ENCODE results near the gene SRSF12. TPM values are rescaled to one million over a fixed set of nuclear protein-coding genes. Genes with fewer than 3 reads are reported as not detected.

SRSF12 gene
- total RNA-seq, 1 donor from 2014 or later = 0.07 TPM

DNA sequence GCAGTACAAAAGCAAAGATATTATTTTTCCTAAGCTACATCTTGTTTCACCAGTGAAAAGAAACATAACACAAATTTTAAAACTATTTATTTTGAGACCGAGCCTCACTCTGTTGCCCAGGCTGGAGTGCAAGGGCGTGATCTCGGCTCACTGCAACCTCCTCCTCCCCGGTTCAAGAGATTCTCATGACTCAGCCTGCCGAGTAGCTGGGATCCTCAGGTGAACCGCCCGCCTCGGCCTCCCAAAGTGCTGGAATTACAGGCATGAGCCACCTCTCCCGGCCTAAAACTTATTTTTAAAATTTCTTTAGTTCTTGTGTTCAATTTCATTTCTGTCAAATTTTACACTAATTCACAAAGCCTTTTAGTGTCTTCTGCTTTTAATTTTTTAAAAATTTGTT lies 5.9 kb downstream of the SRSF12 start:
- no peak for DNase-seq (ENCODE audit: low spot score)
- Mint-ChIP-seq H3K9me3 (no peaks in the 10 kb centered on the region), H3K27me3 (ENCODE audit: low read depth) (peaks cover 23% of the 10 kb centered on the region), H3K4me1 (ENCODE audit: low read depth) (peaks cover 2% of the 10 kb centered on the region), H3K4me3 (ENCODE audit: low read depth) (no peak overlapping the region), H3K36me3 (ENCODE audit: low read depth) (no peaks in the 10 kb centered on the region), H3K27ac (no peak overlapping the region)
- intact Hi-C loops (cut with micrococcal nuclease) = no loop called here

DNA sequence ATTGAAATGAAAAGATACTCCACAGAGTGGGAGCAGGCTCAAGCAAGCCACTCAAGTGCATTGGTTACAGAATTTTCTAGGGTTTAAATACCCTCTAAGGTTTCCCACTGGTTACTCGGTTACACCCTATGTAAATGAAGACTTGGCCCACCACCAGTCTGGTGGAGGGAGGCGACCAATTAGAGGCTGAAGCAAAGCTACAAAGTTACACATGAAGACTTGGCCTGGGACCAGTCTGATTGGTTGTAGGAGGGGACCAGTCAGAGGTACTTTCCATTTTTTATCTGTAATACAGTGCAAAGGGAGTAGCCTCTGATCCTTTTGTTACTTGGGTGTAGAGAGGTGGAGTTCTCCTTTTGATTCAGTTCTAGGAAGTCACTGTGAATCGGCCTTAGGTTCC lies 7.6 kb downstream of the SRSF12 start:
- no peaks in the 10 kb centered on the region for H3K4me1 Mint-ChIP-seq (ENCODE audit: low read depth)
- no peak for DNase-seq (ENCODE audit: low spot score)
- H3K4me3 Mint-ChIP-seq (ENCODE audit: low read depth) = no peak overlapping the region
- H3K36me3 Mint-ChIP-seq (ENCODE audit: low read depth) = no peaks in the 10 kb centered on the region
- H3K9me3 Mint-ChIP-seq = no peaks in the 10 kb centered on the region
- H3K27ac Mint-ChIP-seq = no peak overlapping the region
- peaks cover 13% of the 10 kb centered on the region for H3K27me3 Mint-ChIP-seq (ENCODE audit: low read depth)
- intact Hi-C loops (cut with micrococcal nuclease) = no loop called here

DNA sequence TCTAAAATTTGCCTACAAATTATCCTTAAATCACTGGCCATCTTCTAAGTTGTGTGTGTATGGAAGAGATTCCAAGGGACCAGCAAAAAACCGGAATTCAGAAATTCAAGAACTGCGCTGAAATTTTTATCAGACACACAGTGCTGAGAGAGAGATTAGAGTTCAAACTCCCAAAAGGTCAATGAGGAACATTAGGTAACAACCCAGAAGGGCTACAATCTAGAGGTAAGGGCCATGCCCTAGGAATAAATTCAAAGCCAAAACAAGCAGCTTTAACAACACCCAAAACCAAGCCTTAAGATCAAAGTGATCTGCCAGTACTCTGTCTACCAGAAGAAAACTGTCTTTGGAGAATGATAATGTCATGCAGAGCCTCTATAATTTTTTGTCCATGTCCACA lies 17.8 kb downstream of the SRSF12 start:
- Mint-ChIP-seq H3K36me3 (ENCODE audit: low read depth) (no peaks in the 10 kb centered on the region), H3K27me3 (ENCODE audit: low read depth) (no peaks in the 10 kb centered on the region), H3K4me1 (ENCODE audit: low read depth) (peaks cover 7% of the 10 kb centered on the region), H3K9me3 (no peaks in the 10 kb centered on the region), H3K4me3 (ENCODE audit: low read depth) (no peak overlapping the region), H3K27ac (no peak overlapping the region)
- intact Hi-C loops (cut with micrococcal nuclease) = no loop called here
- no peak for DNase-seq (ENCODE audit: low spot score)

- Mint-ChIP-seq H3K4me1 (ENCODE audit: low read depth) (peaks cover 7% of the 10 kb centered on the region), H3K4me3 (ENCODE audit: low read depth) (no peak overlapping the region), H3K9me3 (no peaks in the 10 kb centered on the region), H3K27me3 (ENCODE audit: low read depth) (no peaks in the 10 kb centered on the region), H3K36me3 (ENCODE audit: low read depth) (no peaks in the 10 kb centered on the region), H3K27ac (no peak overlapping the region)
- no peak for DNase-seq (ENCODE audit: low spot score)
- intact Hi-C loops (cut with micrococcal nuclease) = loop anchor here (1.0 kb wide), 1 partner anchor 16 kb away; no protein-coding TSS in a partner anchor
Observed at GRCh38 chr6:89098461-89098860, 19.4 kb downstream of the SRSF12 start.

- peaks cover 38% of the 10 kb centered on the region for H3K36me3 Mint-ChIP-seq (ENCODE audit: low read depth)
- intact Hi-C loops (cut with micrococcal nuclease) = no loop called here
Observed at GRCh38 chr6:89087881-89088280, 30.0 kb downstream of the SRSF12 start.

DNA sequence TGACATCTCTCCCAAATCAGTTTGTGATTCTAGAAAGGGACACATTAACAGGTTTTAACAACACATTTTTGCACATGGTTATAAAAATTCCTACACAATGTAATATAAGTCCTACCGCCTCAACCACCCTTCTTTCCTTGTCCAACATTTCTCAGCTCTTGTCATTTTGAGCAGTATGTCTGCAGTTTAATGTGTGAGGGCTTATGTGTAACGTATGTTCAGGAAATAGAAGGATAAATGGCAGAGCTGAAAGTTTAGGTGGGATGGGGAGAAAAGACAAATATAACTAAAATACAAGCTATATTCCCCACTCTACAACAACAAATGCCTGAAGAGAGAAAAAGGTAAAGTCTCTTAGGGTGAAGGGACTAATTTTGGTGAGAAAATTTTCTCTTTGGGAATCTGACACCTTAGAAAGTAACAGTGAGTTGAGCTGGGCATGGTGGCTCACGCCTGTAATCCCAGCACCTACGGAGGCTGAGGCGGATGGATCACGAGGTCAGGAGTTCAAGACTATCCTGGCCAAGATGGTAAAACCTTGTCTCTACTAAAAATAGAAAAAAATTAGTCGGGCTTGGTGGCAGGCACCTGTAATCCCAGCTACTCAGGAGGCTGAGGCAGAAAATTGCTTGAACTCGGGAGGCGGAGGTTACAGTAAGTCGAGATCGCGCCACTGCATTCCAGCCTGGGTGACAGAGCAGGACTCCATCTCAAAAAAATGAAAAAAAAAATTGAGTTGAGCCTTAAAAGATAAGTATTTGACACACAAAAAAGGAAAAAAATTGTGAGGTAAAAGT lies 32.3 kb downstream of the SRSF12 start:
- Mint-ChIP-seq H3K27ac (no peak overlapping the region), H3K36me3 (ENCODE audit: low read depth) (peaks cover 50% of the 10 kb centered on the region), H3K4me1 (ENCODE audit: low read depth) (peaks cover 20% of the 10 kb centered on the region), H3K4me3 (ENCODE audit: low read depth) (no peak overlapping the region), H3K27me3 (ENCODE audit: low read depth) (no peaks in the 10 kb centered on the region), H3K9me3 (no peaks in the 10 kb centered on the region)
- no peak for DNase-seq (ENCODE audit: low spot score)
- intact Hi-C loops (cut with micrococcal nuclease) = no loop called here

More at GRCh38 chr6:89087881-89088280, 30.0 kb downstream of the SRSF12 start:
- Mint-ChIP-seq H3K9me3 (no peaks in the 10 kb centered on the region), H3K4me1 (ENCODE audit: low read depth) (peaks cover 18% of the 10 kb centered on the region), H3K27me3 (ENCODE audit: low read depth) (no peaks in the 10 kb centered on the region), H3K27ac (no peak overlapping the region), H3K4me3 (ENCODE audit: low read depth) (no peak overlapping the region)
- no peak for DNase-seq (ENCODE audit: low spot score)

GRCh38 chr6:89084954-89085353 lies 32.9 kb downstream of the SRSF12 start:
- H3K27me3 Mint-ChIP-seq (ENCODE audit: low read depth) = no peaks in the 10 kb centered on the region
- H3K9me3 Mint-ChIP-seq = no peaks in the 10 kb centered on the region
- peak overlapping the region; percentile 4 for H3K4me3 Mint-ChIP-seq (ENCODE audit: low read depth)
- intact Hi-C loops (cut with micrococcal nuclease) = loop anchor here (5.0 kb wide), 2 partner anchors 103 to 1502 kb away; partner anchors contain the start of gene MAP3K7
- no peak for DNase-seq (ENCODE audit: low spot score)
- H3K27ac Mint-ChIP-seq = no peak overlapping the region
- peaks cover 50% of the 10 kb centered on the region for H3K36me3 Mint-ChIP-seq (ENCODE audit: low read depth)
- peaks cover 20% of the 10 kb centered on the region for H3K4me1 Mint-ChIP-seq (ENCODE audit: low read depth)

DNA sequence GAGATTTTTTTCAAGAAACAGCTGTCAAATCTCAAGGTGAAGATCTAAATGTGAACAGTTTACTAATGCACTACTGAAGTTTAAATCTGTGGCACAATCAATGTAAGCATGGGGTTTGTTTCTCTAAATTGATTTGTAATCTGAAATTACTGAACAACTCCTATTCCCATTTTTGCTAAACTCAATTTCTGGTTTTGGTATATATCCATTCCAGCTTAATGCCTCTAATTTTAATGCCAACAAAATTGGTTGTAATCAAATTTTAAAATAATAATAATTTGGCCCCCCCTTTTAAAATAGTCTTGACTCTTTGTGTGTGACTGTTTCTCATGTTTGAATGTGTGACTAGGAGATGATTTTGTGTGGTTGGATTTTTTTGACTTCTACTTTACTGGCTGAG lies 33.3 kb downstream of the SRSF12 start:
- Mint-ChIP-seq H3K27me3 (ENCODE audit: low read depth) (no peaks in the 10 kb centered on the region), H3K27ac (no peak overlapping the region), H3K4me3 (ENCODE audit: low read depth) (peak overlapping the region; percentile 4), H3K9me3 (no peaks in the 10 kb centered on the region), H3K4me1 (ENCODE audit: low read depth) (peaks cover 20% of the 10 kb centered on the region), H3K36me3 (ENCODE audit: low read depth) (peaks cover 50% of the 10 kb centered on the region)
- no peak for DNase-seq (ENCODE audit: low spot score)
- intact Hi-C loops (cut with micrococcal nuclease) = loop anchor here (5.0 kb wide), 2 partner anchors 102 to 1503 kb away; partner anchors contain the start of gene MAP3K7

DNA sequence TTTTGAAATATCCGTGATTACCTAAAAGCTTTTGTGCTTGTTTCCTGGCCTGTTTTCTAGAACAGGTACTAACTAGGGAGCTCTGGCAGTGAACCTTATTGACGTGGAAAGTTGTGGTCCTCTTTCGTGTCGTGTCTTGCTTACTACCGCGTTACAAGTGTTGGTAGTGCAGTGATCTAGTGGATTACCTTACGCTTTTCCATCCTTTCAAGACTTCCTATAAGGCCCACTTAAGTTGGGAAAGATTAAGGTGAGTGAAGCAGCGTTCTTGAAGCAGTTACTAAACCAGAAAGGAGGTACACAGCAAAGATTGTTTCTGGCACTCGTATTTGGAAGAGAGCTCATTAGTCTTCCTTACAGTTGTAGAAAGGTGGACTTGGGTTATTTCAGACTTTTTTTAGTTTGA lies 35.4 kb downstream of the SRSF12 start:
- no peaks in the 10 kb centered on the region for H3K27me3 Mint-ChIP-seq (ENCODE audit: low read depth)
- DNase-seq (ENCODE audit: low spot score) = no peak
- H3K4me3 Mint-ChIP-seq (ENCODE audit: low read depth) = peak overlapping the region; percentile 92
- peaks cover 22% of the 10 kb centered on the region for H3K4me1 Mint-ChIP-seq (ENCODE audit: low read depth)
- intact Hi-C loops (cut with micrococcal nuclease) = loop anchor here (1.0 to 5.0 kb wide), 3 partner anchors 16 to 1505 kb away; partner anchors contain the start of gene MAP3K7
- H3K36me3 Mint-ChIP-seq (ENCODE audit: low read depth) = peaks cover 47% of the 10 kb centered on the region
- H3K9me3 Mint-ChIP-seq = no peaks in the 10 kb centered on the region
- H3K27ac Mint-ChIP-seq = peak overlapping the region; percentile 92

DNA sequence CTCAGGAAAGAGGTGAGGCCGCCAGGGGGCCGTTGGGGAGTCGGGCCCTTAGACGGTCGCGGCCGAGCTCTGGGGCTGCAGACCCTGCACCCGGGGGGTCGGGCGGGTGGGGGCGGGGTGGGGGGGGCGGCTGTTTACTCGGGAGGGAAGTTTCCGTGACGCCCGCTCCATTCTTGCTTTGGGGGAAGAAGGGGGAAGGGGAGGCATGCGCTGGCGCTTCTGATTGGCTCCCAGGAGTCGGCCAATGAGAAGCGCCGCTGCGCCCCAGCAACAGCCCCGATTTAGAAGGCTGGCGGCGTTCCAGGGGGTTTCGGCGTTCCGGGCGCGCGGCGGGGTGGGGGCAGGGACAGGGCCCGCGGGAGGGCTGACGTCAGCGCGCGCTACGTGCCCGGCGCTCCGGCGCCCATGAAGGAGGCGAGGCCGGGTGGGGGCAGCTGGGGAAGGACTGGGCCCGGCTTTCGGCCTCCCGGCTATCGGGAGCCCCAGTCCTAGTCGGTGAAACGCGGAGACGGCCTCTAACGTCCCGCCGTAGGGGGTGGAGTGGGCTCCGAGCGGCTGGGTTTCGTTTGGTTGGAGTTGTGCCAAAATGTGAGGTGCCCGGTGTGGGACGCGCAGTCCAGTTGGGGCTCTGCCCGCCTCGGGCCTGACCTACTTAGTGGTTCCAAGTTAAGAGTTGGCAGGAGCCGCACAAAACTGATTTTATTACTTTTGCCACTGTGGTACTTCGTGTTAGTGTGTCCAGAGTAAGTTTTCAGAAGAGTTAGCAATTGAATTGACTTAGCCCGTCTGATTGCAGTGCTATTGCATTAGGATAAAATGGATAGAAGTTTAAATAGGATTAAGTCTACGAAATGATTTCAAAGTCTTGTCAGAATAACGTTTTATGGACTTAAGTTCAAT lies 36.2 kb downstream of the SRSF12 start:
- Mint-ChIP-seq H3K9me3 (no peaks in the 10 kb centered on the region), H3K27me3 (ENCODE audit: low read depth) (no peaks in the 10 kb centered on the region), H3K27ac (peak overlapping the region; percentile 92), H3K4me1 (ENCODE audit: low read depth) (peaks cover 24% of the 10 kb centered on the region), H3K36me3 (ENCODE audit: low read depth) (peaks cover 44% of the 10 kb centered on the region), H3K4me3 (ENCODE audit: low read depth) (peak overlapping the region; percentile 92)
- intact Hi-C loops (cut with micrococcal nuclease) = loop anchor here (1.0 to 5.0 kb wide), 4 partner anchors 17 to 1927 kb away; partner anchors contain the start of genes MAP3K7 and ZNF292
- DNase-seq (ENCODE audit: low spot score) = peak; percentile 94

GRCh38 chr6:89081129-89081422 lies 36.8 kb downstream of the SRSF12 start:
- H3K27ac Mint-ChIP-seq = peak overlapping the region; percentile 95
- peaks cover 40% of the 10 kb centered on the region for H3K36me3 Mint-ChIP-seq (ENCODE audit: low read depth)
- H3K4me3 Mint-ChIP-seq (ENCODE audit: low read depth) = peak overlapping the region; percentile 89
- intact Hi-C loops (cut with micrococcal nuclease) = loop anchor here (2.0 to 5.0 kb wide), 3 partner anchors 99 to 1926 kb away; partner anchors contain the start of genes MAP3K7 and ZNF292
- H3K9me3 Mint-ChIP-seq = no peaks in the 10 kb centered on the region
- DNase-seq (ENCODE audit: low spot score) = no peak
- no peaks in the 10 kb centered on the region for H3K27me3 Mint-ChIP-seq (ENCODE audit: low read depth)
- peaks cover 24% of the 10 kb centered on the region for H3K4me1 Mint-ChIP-seq (ENCODE audit: low read depth)

DNA sequence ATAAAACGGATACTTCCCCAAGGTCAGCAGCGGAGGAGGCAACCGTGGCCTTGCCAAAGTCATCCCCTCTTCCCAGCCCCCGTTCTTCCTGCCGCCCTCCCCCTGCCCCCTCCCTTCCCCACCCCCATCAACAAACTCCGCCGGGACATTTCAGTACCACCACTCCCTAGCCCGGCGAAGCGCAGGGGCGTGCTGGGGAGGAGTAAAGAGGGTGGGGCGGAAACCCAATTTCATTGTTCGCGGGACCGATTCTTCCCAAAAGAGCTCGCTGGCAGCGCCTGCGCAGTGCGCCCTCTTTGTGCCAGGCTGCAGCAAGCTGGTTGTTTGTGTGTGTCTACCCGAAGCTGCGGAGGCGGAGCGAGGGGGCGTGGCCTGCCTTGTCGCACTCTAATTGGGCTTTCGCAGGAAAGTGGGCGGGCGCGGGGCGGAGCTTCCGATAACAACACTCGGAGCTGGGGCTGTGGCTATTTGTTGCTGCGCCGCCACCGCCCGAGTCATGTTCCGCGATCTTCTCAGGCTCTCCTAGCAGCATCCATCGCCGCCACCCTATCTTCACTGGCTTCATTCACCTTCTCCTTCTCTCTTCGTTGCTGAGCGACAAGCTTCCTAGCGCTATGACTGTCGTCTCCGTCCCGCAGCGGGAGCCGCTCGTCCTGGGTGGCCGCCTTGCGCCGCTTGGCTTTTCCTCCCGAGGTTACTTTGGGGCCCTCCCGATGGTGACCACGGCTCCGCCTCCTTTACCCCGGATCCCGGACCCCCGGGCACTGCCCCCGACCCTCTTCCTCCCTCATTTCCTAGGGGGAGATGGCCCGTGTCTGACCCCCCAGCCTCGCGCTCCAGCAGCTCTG lies 37.4 kb downstream of the SRSF12 start, which contains the start of gene PNRC1:
PNRC1 (plus strand) TSS at position 471 of the 848 bp plus-strand sequence; CDS start at position 615, 144 bp downstream.
- Mint-ChIP-seq H3K27me3 (ENCODE audit: low read depth) (no peaks in the 10 kb centered on the region), H3K27ac (peak within 1 kb of the TSS; percentile 95), H3K36me3 (ENCODE audit: low read depth) (peaks cover 37% of the 10 kb centered on the region), H3K4me1 (ENCODE audit: low read depth) (peaks cover 24% of the 10 kb centered on the region), H3K4me3 (ENCODE audit: low read depth) (peak within 1 kb of the TSS; percentile 92), H3K9me3 (no peaks in the 10 kb centered on the region)
- DNase-seq (ENCODE audit: low spot score) = peak; percentile 100
- intact Hi-C loops (cut with micrococcal nuclease) = loop anchor here (1.0 to 5.0 kb wide), 6 partner anchors 98 to 1926 kb away; partner anchors contain the start of genes LYRM2, MAP3K7, RNGTT and UBE2J1
